ENCODE measurements around the gene CRX.
"Not testable (repeated sequence)": the region's sequence is repeated elsewhere in the genome, so short reads cannot be mapped to it uniquely, and the experiment has no call there.

The CRX gene

DNA sequence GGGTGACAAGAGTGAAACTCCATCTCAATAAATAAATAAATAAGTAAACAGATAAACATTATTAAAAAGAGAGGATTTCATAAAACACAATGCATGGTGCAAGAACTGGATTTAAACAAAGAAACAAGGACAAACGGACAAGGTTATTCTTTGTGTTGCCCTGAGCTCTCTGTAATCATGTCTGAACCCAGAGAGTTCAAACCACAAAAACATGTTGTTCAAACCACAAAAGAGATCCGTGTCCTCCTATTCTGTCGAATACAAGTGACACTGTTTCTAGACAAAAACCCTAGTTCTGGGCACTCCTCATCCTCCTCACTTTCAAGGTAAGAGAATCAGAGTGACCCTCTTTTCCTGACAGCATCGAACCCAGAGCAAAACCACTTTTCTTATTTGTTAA is 32.7 kb downstream of the CRX start:
- no peak for DNase-seq (ENCODE audit: insufficient read length, low spot score)

DNA sequence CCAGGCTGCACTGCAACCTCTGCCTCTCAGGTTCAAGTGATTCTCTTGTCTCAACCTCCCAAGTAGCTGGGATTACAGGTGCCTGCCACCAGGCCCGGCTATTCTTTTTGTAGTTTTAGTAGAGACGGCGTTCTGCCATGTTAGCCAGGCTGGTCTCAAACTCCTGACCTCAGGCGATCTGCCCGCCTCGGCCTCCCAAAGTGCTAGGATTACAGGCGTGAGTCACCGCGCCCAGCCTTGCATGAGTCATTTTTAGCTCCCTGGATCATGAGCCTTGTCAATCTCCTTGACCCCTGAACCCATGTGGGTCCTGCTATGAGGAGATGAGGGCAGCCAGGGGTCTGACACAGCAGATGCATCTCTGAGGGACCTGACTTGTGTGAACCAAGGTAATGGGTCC is 36.5 kb downstream of the CRX start:
- DNase-seq (ENCODE audit: insufficient read length, low spot score); FAIRE-seq: not testable (repeated sequence)

More for the DNA sequence above, 32.7 kb downstream of the CRX start:
- FAIRE-seq: no peak
- TF ChIP-seq POLR2A (IDR thresholded peaks at IDR 0.05; ENCODE audit: low read depth, low read length) (no peak), PAX5 (IDR thresholded peaks at IDR 0.05; ENCODE audit: insufficient read depth, low read length, severe bottlenecking) (no peak), POLR2AphosphoS5 (IDR thresholded peaks at IDR 0.05; ENCODE audit: low read depth, low read length) (no peak), TAF1 (IDR thresholded peaks at IDR 0.05; ENCODE audit: low read depth, low read length) (no peak), POU2F2 (IDR thresholded peaks at IDR 0.05; ENCODE audit: low read depth, low read length) (no peak), SPI1 (IDR thresholded peaks at IDR 0.05; ENCODE audit: low read depth, low read length) (no peak)

- not testable (repeated sequence) for DNase-seq (ENCODE audit: insufficient read length, low spot score); FAIRE-seq
These were observed 37.0 kb downstream of the CRX start, which contains the start of gene TPRX2 for GRCh38 chr19:47858646-47859285. Gene TPRX2 (plus strand): TSS chr19:47859235. CDS start chr19:47859247, 12 bp downstream.

GRCh38 chr19:47859838-47860237 is 38.1 kb downstream of the CRX start:
- not testable (repeated sequence) for DNase-seq (ENCODE audit: insufficient read length, low spot score); FAIRE-seq

GRCh38 chr19:47860602-47861297 is 39.0 kb downstream of the CRX start:
- FAIRE-seq: no peak

DNA sequence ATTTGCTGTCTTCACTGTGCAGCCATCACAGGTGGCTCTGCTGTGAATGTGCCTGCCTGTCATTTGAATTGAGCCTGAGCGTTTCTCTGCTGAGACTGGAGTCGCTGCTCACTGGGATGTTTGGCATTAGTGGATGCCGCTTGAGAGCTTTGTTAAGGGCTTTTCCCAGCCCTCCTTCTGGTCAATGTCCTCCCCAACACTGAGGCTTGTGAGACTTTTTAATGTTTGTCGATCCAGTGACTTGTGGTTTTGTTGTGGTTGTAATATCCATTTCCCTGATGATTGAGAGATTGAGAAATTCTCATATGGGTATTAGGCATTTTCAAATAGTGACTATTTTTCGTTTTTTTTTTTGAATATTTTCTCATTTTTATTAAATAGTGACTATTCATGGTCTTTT is 39.9 kb downstream of the CRX start:
- no peak for FAIRE-seq
- no peak for DNase-seq (ENCODE audit: insufficient read length, low spot score)

More at GRCh38 chr19:47860602-47861297, 39.0 kb downstream of the CRX start:
- DNase-seq (ENCODE audit: insufficient read length, low spot score): no peak
- TF ChIP-seq TAF1 (IDR thresholded peaks at IDR 0.05; ENCODE audit: low read depth, low read length): no peak
- no peak for TF ChIP-seq SPI1 (IDR thresholded peaks at IDR 0.05; ENCODE audit: low read depth, low read length)
- TF ChIP-seq POU2F2 (IDR thresholded peaks at IDR 0.05; ENCODE audit: low read depth, low read length): no peak
- no peak for TF ChIP-seq PAX5 (IDR thresholded peaks at IDR 0.05; ENCODE audit: insufficient read depth, low read length, severe bottlenecking)
- TF ChIP-seq POLR2AphosphoS5 (IDR thresholded peaks at IDR 0.05; ENCODE audit: low read depth, low read length): no peak
- no peak for TF ChIP-seq POLR2A (IDR thresholded peaks at IDR 0.05; ENCODE audit: low read depth, low read length)

DNA sequence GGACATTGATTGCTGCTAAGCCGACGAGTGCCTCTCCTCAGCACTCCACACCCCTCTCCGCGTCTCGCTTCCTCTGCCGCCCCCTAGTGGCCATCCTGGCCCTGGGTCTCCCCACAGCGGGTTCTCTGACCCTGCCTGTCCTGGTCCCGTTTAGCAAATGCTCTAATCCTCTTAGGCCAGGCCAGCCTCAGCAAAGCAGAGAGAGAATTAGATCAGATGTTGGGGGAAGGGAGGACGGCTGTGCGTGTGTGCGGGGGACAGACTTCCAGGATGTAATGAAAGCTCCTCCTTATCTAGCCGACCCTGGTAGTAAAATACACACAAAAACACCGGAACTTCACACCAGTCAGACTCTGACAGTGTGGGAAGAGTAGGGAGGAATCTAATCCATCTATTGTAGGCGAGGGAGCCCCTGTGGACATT is 41.8 kb downstream of the CRX start:
- TF ChIP-seq POU2F2 (IDR thresholded peaks at IDR 0.05; ENCODE audit: low read depth, low read length) (no peak), TAF1 (IDR thresholded peaks at IDR 0.05; ENCODE audit: low read depth, low read length) (no peak), POLR2A (IDR thresholded peaks at IDR 0.05; ENCODE audit: low read depth, low read length) (no peak), SPI1 (IDR thresholded peaks at IDR 0.05; ENCODE audit: low read depth, low read length) (no peak), POLR2AphosphoS5 (IDR thresholded peaks at IDR 0.05; ENCODE audit: low read depth, low read length) (no peak), PAX5 (IDR thresholded peaks at IDR 0.05; ENCODE audit: insufficient read depth, low read length, severe bottlenecking) (no peak)
- FAIRE-seq: peak; percentile 76
- DNase-seq (ENCODE audit: insufficient read length, low spot score): peak; percentile 88

More for the DNA sequence above, 39.9 kb downstream of the CRX start:
- no peak for TF ChIP-seq TAF1 (IDR thresholded peaks at IDR 0.05; ENCODE audit: low read depth, low read length)
- no peak for TF ChIP-seq POLR2A (IDR thresholded peaks at IDR 0.05; ENCODE audit: low read depth, low read length)
- TF ChIP-seq PAX5 (IDR thresholded peaks at IDR 0.05; ENCODE audit: insufficient read depth, low read length, severe bottlenecking): no peak
- no peak for TF ChIP-seq POLR2AphosphoS5 (IDR thresholded peaks at IDR 0.05; ENCODE audit: low read depth, low read length)
- no peak for TF ChIP-seq SPI1 (IDR thresholded peaks at IDR 0.05; ENCODE audit: low read depth, low read length)
- TF ChIP-seq POU2F2 (IDR thresholded peaks at IDR 0.05; ENCODE audit: low read depth, low read length): no peak

DNA sequence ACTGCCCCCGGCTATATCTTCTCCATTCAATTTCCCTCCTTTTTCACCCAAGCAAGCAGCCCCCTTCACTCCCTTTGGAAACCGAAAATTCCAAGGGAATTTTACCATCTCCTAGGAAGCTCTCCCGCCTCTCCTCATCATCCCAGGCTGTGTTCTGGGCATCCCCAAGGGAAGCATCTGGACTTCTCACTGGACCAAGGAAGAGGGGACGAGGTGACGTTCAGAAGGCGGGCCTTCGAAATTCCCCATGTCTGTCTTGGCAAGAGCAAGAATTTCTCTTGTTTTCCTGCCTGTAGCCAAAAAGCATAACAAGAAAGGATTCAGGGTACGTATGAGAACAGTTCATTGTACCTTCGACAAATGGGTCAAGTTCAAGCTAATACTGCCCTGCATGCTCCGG is 43.4 kb downstream of the CRX start:
- FAIRE-seq: no peak

GRCh38 chr19:47878906-47879305 is 57.2 kb downstream of the CRX start:
- no peak for DNase-seq (ENCODE audit: insufficient read length, low spot score)
- FAIRE-seq: no peak
- TF ChIP-seq POU2F2 (IDR thresholded peaks at IDR 0.05; ENCODE audit: low read depth, low read length): no peak
- no peak for TF ChIP-seq POLR2AphosphoS5 (IDR thresholded peaks at IDR 0.05; ENCODE audit: low read depth, low read length)
- TF ChIP-seq TAF1 (IDR thresholded peaks at IDR 0.05; ENCODE audit: low read depth, low read length): no peak

More for the DNA sequence above, 43.4 kb downstream of the CRX start:
- no peak for TF ChIP-seq TAF1 (IDR thresholded peaks at IDR 0.05; ENCODE audit: low read depth, low read length)
- TF ChIP-seq POLR2A (IDR thresholded peaks at IDR 0.05; ENCODE audit: low read depth, low read length): no peak
- no peak for TF ChIP-seq POLR2AphosphoS5 (IDR thresholded peaks at IDR 0.05; ENCODE audit: low read depth, low read length)
- no peak for TF ChIP-seq PAX5 (IDR thresholded peaks at IDR 0.05; ENCODE audit: insufficient read depth, low read length, severe bottlenecking)
- TF ChIP-seq POU2F2 (IDR thresholded peaks at IDR 0.05; ENCODE audit: low read depth, low read length): no peak
- no peak for TF ChIP-seq SPI1 (IDR thresholded peaks at IDR 0.05; ENCODE audit: low read depth, low read length)
- DNase-seq (ENCODE audit: insufficient read length, low spot score): no peak

DNA sequence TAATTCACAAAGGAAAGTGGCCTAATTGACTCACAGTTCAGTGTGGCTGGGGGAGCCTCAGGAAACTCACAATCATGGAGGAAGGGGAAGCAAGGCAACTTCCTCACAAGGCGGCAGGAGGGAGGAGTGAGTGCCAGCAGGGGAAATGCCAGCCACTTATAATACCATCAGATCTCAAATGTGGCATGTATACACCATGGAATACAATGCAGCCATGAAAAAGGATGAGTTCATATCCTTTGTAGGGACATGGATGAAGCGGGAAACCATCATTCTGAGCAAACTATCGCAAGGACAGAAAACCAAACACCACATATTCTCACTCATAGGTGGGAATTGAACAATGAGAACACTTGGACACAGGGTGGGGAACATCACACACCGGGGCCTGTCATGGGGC is 57.6 kb downstream of the CRX start:
- DNase-seq (ENCODE audit: insufficient read length, low spot score); FAIRE-seq: not testable (repeated sequence)

GRCh38 chr19:47881757-47882156 is 60.0 kb downstream of the CRX start:
- FAIRE-seq (no peak), DNase-seq (ENCODE audit: insufficient read length, low spot score) (no peak)
- TF ChIP-seq TAF1 (IDR thresholded peaks at IDR 0.05; ENCODE audit: low read depth, low read length): no peak
- TF ChIP-seq POLR2A (IDR thresholded peaks at IDR 0.05; ENCODE audit: low read depth, low read length): no peak
- no peak for TF ChIP-seq POLR2AphosphoS5 (IDR thresholded peaks at IDR 0.05; ENCODE audit: low read depth, low read length)
- TF ChIP-seq PAX5 (IDR thresholded peaks at IDR 0.05; ENCODE audit: insufficient read depth, low read length, severe bottlenecking): no peak

All from GM12891 (cell line).